ENCODE measurements around the gene IGSF9B. TPM values are rescaled to one million over a fixed set of nuclear protein-coding genes. Genes with fewer than 3 reads are reported as not detected.

IGSF9B gene
- total RNA-seq, 2 experiments from 2014 or later = 0.95 to 2.8 TPM

DNA sequence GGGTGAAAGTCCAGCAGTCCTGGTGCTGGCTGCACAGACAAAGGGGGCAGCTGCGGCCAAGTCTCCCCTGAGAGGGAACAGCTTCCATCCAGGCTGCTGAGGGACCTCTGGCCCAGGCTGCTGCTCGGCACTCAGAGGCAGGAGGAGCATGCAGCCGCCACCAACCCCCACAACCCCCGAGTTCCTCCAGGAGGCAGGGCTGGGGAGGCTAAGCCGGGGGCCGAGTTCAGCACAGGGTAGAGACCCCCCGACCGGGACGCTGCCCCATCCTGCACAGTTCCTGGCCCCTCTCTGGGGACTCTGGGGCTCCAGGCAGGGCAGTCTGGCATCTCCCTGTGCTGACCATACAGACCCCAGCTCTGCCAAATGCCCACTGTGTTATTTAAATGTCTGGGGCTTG lies 20.2 kb downstream of the IGSF9B start:
- no peaks in the 10 kb centered on the region for H3K4me1 ChIP-seq (ENCODE audit: insufficient read depth, low read length, poor library complexity, severe bottlenecking)
- POLR2A ChIA-PET = no interaction called here
- no peaks in the 10 kb centered on the region for H3K79me2 ChIP-seq (ENCODE audit: insufficient read depth, low read depth, low read length)
- H2AFZ ChIP-seq (ENCODE audit: low read length) = no peak overlapping the region
- H3K36me3 ChIP-seq (ENCODE audit: insufficient read depth, low read length) = no peaks in the 10 kb centered on the region
- no peaks in the 10 kb centered on the region for H4K20me1 ChIP-seq (ENCODE audit: insufficient read depth, low read length)
- H3K4me3 ChIP-seq (ENCODE audit: low read depth, low read length, poor library complexity, severe bottlenecking) = no peak overlapping the region
- no peaks in the 10 kb centered on the region for H3K9me3 ChIP-seq (ENCODE audit: low read length)
- DNase-seq (ENCODE audit: low spot score) = no peak
- H3K27ac ChIP-seq (ENCODE audit: low read depth, low read length, poor library complexity, severe bottlenecking) = no peak overlapping the region
- no TSS peak for BruUV-seq (replicated peaks)
- no peaks in the 10 kb centered on the region for H3K9me2 ChIP-seq (ENCODE audit: insufficient read depth, low read length)
- intact Hi-C loops (cut with micrococcal nuclease; ENCODE audit: unreplicated experiment) = no loop called here
- H3K4me2 ChIP-seq (ENCODE audit: low read length) = no peak overlapping the region
- no peak for TF ChIP-seq EZH2phosphoT487 (IDR thresholded peaks at IDR 0.05; ENCODE audit: borderline replicate concordance, low read depth, low read length)
- TF ChIP-seq, protein P1, sequence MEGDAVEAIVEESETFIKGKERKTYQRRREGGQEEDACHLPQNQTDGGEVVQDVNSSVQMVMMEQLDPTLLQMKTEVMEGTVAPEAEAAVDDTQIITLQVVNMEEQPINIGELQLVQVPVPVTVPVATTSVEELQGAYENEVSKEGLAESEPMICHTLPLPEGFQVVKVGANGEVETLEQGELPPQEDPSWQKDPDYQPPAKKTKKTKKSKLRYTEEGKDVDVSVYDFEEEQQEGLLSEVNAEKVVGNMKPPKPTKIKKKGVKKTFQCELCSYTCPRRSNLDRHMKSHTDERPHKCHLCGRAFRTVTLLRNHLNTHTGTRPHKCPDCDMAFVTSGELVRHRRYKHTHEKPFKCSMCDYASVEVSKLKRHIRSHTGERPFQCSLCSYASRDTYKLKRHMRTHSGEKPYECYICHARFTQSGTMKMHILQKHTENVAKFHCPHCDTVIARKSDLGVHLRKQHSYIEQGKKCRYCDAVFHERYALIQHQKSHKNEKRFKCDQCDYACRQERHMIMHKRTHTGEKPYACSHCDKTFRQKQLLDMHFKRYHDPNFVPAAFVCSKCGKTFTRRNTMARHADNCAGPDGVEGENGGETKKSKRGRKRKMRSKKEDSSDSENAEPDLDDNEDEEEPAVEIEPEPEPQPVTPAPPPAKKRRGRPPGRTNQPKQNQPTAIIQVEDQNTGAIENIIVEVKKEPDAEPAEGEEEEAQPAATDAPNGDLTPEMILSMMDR (conservative IDR thresholded peaks at IDR 0.05; ENCODE audit: low read length) = no peak
- CTCF ChIA-PET (ENCODE audit: unreplicated experiment) = no interaction called here

DNA sequence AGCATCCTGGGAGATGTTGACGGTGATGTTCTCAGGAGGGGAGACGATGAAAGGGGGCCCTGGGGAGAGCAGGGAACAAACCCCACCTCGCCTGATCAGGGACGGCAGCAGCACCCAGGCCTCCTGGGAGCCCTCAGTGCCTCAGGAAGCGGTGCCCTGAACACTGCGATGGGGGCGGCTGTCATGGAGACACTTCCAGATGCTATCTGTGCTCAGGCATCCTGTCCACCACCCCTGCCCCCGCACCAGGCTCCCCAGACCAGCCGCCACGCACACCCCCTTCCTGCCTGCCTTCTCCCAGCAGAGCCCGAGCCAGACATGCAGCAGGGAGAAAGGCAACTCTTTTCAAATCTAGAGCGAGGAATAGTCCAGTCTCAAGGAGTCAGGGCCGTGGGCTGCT lies 20.6 kb downstream of the IGSF9B start:
- no peak overlapping the region for H3K4me3 ChIP-seq (ENCODE audit: low read depth, low read length, poor library complexity, severe bottlenecking)
- H4K20me1 ChIP-seq (ENCODE audit: insufficient read depth, low read length) = no peaks in the 10 kb centered on the region
- H3K4me2 ChIP-seq (ENCODE audit: low read length) = no peak overlapping the region
- no peak overlapping the region for H2AFZ ChIP-seq (ENCODE audit: low read length)
- H3K36me3 ChIP-seq (ENCODE audit: insufficient read depth, low read length) = no peaks in the 10 kb centered on the region
- H3K4me1 ChIP-seq (ENCODE audit: insufficient read depth, low read length, poor library complexity, severe bottlenecking) = no peaks in the 10 kb centered on the region
- intact Hi-C loops (cut with micrococcal nuclease; ENCODE audit: unreplicated experiment) = no loop called here
- ChIA-PET CTCF (ENCODE audit: unreplicated experiment) (no interaction called here), POLR2A (no interaction called here)
- H3K79me2 ChIP-seq (ENCODE audit: insufficient read depth, low read depth, low read length) = no peaks in the 10 kb centered on the region
- DNase-seq (ENCODE audit: low spot score) = no peak
- BruUV-seq (replicated peaks) = no TSS peak
- H3K9me3 ChIP-seq (ENCODE audit: low read length) = no peaks in the 10 kb centered on the region
- H3K9me2 ChIP-seq (ENCODE audit: insufficient read depth, low read length) = no peaks in the 10 kb centered on the region
- no peak overlapping the region for H3K27ac ChIP-seq (ENCODE audit: low read depth, low read length, poor library complexity, severe bottlenecking)
- TF ChIP-seq, protein P1 (conservative IDR thresholded peaks at IDR 0.05; ENCODE audit: low read length) = no peak
- no peak for TF ChIP-seq EZH2phosphoT487 (IDR thresholded peaks at IDR 0.05; ENCODE audit: borderline replicate concordance, low read depth, low read length)

DNA sequence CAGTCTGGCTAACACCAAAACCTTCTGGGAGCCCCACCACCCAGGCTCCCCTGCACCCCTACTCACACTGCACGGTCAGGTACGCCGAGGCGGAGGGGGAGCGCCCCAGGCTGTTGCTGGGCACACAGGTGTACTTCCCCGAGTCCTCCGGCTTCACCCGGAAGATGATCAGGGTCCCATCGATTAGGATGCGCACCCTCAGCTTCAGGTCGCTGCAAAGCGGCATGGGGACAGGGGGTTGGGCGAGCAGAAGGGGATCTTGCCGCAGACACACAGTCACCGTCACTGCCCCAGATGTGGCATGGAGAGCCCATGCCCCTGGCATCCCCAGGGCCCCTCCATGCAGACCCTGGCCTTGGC lies 21.2 kb downstream of the IGSF9B start:
- Histone ChIP-seq H3K36me3 (ENCODE audit: insufficient read depth, low read length) (no peaks in the 10 kb centered on the region), H3K27ac (ENCODE audit: low read depth, low read length, poor library complexity, severe bottlenecking) (no peak overlapping the region), H3K9me2 (ENCODE audit: insufficient read depth, low read length) (no peaks in the 10 kb centered on the region), H2AFZ (ENCODE audit: low read length) (no peak overlapping the region), H3K9me3 (ENCODE audit: low read length) (no peaks in the 10 kb centered on the region), H3K4me1 (ENCODE audit: insufficient read depth, low read length, poor library complexity, severe bottlenecking) (no peaks in the 10 kb centered on the region), H4K20me1 (ENCODE audit: insufficient read depth, low read length) (no peaks in the 10 kb centered on the region), H3K79me2 (ENCODE audit: insufficient read depth, low read depth, low read length) (no peaks in the 10 kb centered on the region), H3K4me2 (ENCODE audit: low read length) (no peak overlapping the region), H3K4me3 (ENCODE audit: low read depth, low read length, poor library complexity, severe bottlenecking) (no peak overlapping the region)
- BruUV-seq (replicated peaks) = no TSS peak
- ChIA-PET CTCF (ENCODE audit: unreplicated experiment) (no interaction called here), POLR2A (no interaction called here)
- DNase-seq (ENCODE audit: low spot score) = no peak
- intact Hi-C loops (cut with micrococcal nuclease; ENCODE audit: unreplicated experiment) = no loop called here
- no peak for TF ChIP-seq EZH2phosphoT487 (IDR thresholded peaks at IDR 0.05; ENCODE audit: borderline replicate concordance, low read depth, low read length)
- TF ChIP-seq, protein P1 (conservative IDR thresholded peaks at IDR 0.05; ENCODE audit: low read length) = no peak
